ENCODE results near the gene SSR1.
"Not testable (repeated sequence)": the region's sequence is repeated elsewhere in the genome, so short reads cannot be mapped to it uniquely, and the experiment has no call there.

GRCh38 chr6:7350591-7350990, 37.6 kb upstream of the SSR1 start:
- TF ChIP-seq POLR2AphosphoS5, CTCF, POLR2A, EP300 (IDR thresholded peaks at IDR 0.05): not testable (repeated sequence)
